HepG2 (cell line): ENCODE measurements around the gene ZNF680. TPM values are rescaled to one million over a fixed set of nuclear protein-coding genes. Genes with fewer than 3 reads are reported as not detected.

Source experiments
- ATAC-seq: fragments of 200-7000 bp; cut with Tn5 transposase; 3 replicates; pipeline ENCODE4 v1.9.1; 2020; ENCODE audit warnings: mild to moderate bottlenecking, moderate library complexity
- BruUV-seq: library from RNA; stranded (reverse); fragments of 400-500 nt; replicated peaks from 2 replicates; lab custom pipeline; 2021; lab: Mats Ljungman, UMichigan
- CTCF ChIA-PET: fragments of 300-600 bp; formaldehyde crosslinking; extraction: SDS; loops from one replicate; lab custom pipeline; 2021; ENCODE audit warnings: low total read pairs, inconsistent platforms, low intra/inter-chr PET ratio; lab: Yijun Ruan, JAX
- POLR2A ChIA-PET: fragments of 350-600 bp; sonication (Branson Sonifier 250); formaldehyde crosslinking; loops from one replicate; lab custom pipeline; 2020; ENCODE audit warnings: antibody characterized with exemption, inconsistent platforms; lab: Yijun Ruan, JAX
- DNase-seq: peaks from one replicate; pipeline ENCODE4 v3.0.0-alpha.2; 2015; ENCODE audit warnings: low spot score
- FAIRE-seq: peaks from 3 replicates; lab custom pipeline; 2011; peaks lifted over from hg19 to GRCh38; lab: Jason Lieb, UNC
- H2AFZ ChIP-seq: one replicate; pipeline ENCODE4 v1.6.1; 2011; ENCODE audit warnings: low read length, inconsistent platforms
- H3K27ac ChIP-seq: fragments of 300-600 bp; 3 replicates; pipeline ENCODE4 v1.8.0; 2011; ENCODE audit warnings: mixed run types, mild to moderate bottlenecking, mixed read lengths, low read length, inconsistent platforms; ENCODE audit not compliant: insufficient read depth; ENCODE audit errors: extremely low read length
- H3K27me3 ChIP-seq, 2 experiments: fragments of 200-600 bp in 1 of 2; 2 replicates in 1 of 2; 3 replicates in 1 of 2; pipeline versions ENCODE4 v1.6.0 to v1.8.0; 2011; ENCODE audit warnings: low read length in 2 of 2, mild to moderate bottlenecking in 2 of 2, moderate library complexity in 2 of 2, inconsistent platforms in 1 of 2; ENCODE audit not compliant: insufficient read depth in 2 of 2, control insufficient read depth in 1 of 2
- H3K36me3 ChIP-seq, 2 experiments: fragments of 200-600 bp in 1 of 2; replicated peaks in 1 of 2; 2 replicates in 1 of 2; 3 replicates in 1 of 2; pipeline versions ENCODE4 v1.5.1 to v1.8.0; 2011; ENCODE audit warnings: low read length in 2 of 2, inconsistent platforms in 1 of 2; ENCODE audit not compliant: insufficient read depth in 2 of 2, control insufficient read depth in 1 of 2
- H3K4me1 ChIP-seq: 2 replicates; pipeline ENCODE4 v1.5.1; 2012; ENCODE audit warnings: low read length, inconsistent platforms; ENCODE audit not compliant: insufficient read depth
- H3K4me2 ChIP-seq: 2 replicates; pipeline ENCODE4 v1.6.0; 2011; ENCODE audit warnings: low read depth, low read length, inconsistent platforms
- H3K4me3 ChIP-seq, 3 experiments: fragments of 200-600 bp in 1 of 3; sonication (generic), shearing (Covaris generic) in 1 of 3; replicated peaks in 1 of 3; 2 replicates each; pipeline ENCODE4 v1.5.1; 2011 to 2016; ENCODE audit warnings: low read length in 3 of 3, inconsistent platforms in 2 of 3, low read depth in 2 of 3, mild to moderate bottlenecking in 2 of 3, control low read depth in 1 of 3, mixed read lengths in 1 of 3; ENCODE audit not compliant: insufficient read depth in 1 of 3
- H3K79me2 ChIP-seq: one replicate; pipeline ENCODE4 v1.6.1; 2011; ENCODE audit warnings: low read length, inconsistent platforms; ENCODE audit not compliant: insufficient read depth
- H3K9ac ChIP-seq: 2 replicates; pipeline ENCODE4 v1.6.0; 2011; ENCODE audit warnings: mild to moderate bottlenecking, low read depth, low read length, inconsistent platforms; ENCODE audit not compliant: insufficient read depth
- H3K9me3 ChIP-seq: 2 replicates; pipeline ENCODE4 v1.5.1; 2012; ENCODE audit warnings: mild to moderate bottlenecking, low read length
- H4K20me1 ChIP-seq: 2 replicates; pipeline ENCODE4 v1.6.0; 2011; ENCODE audit warnings: inconsistent platforms, mild to moderate bottlenecking, low read length, moderate library complexity; ENCODE audit not compliant: insufficient read depth
- ARID2 ChIP-seq: sonication (generic); formaldehyde crosslinking; IDR thresholded peaks from 2 replicates; pipeline ENCODE4 v1.8.1; 2022; ENCODE audit warnings: mild to moderate bottlenecking, missing genetic modification reagents, borderline replicate concordance
- FLYWCH1 ChIP-seq: sonication (generic); formaldehyde crosslinking; IDR thresholded peaks from 2 replicates; pipeline ENCODE4 v1.8.1; 2023; ENCODE audit warnings: mild to moderate bottlenecking, missing genetic modification reagents
- FOSL2 ChIP-seq: sonication (generic); formaldehyde crosslinking; IDR thresholded peaks from 2 replicates; pipeline ENCODE4 v1.4.0; 2020; ENCODE audit warnings: missing genetic modification reagents
- MAFF ChIP-seq: IDR thresholded peaks from 2 replicates; pipeline ENCODE4 v1.6.1; 2011; ENCODE audit warnings: low read depth, low read length, improper control_type of control experiment
- MAFK ChIP-seq, 2 experiments: IDR thresholded peaks in 1 of 2; conservative IDR thresholded peaks in 1 of 2; 2 replicates each; pipeline ENCODE4 v1.6.1; 2011; ENCODE audit warnings: improper control_type of control experiment in 2 of 2, low read length in 2 of 2
- NCOA5 ChIP-seq: sonication (generic); formaldehyde crosslinking; IDR thresholded peaks from 2 replicates; pipeline ENCODE4 v1.4.0; 2020; ENCODE audit warnings: missing genetic modification reagents
- ZNF567 ChIP-seq: sonication (generic); formaldehyde crosslinking; IDR thresholded peaks from 2 replicates; pipeline ENCODE4 v1.8.1; 2023; ENCODE audit warnings: mild to moderate bottlenecking, missing genetic modification reagents, borderline replicate concordance
- in situ Hi-C: cut with HindIII; loops from 2 replicates; pipeline ENCODE4 v1.10.0; 2017; ENCODE audit warnings: low pct_unique_long_range_greater_than_20kb; ENCODE audit not compliant: extremely low pct_ligation_motif_present
- intact Hi-C: fragments of 100-400 bp; cut with micrococcal nuclease; formaldehyde crosslinking; loops from one replicate; pipeline ENCODE4 v1.10.0; 2022; ENCODE audit not compliant: unreplicated experiment
- polyA plus RNA-seq, 8 experiments: library from polyadenylated mRNA; depleted of rRNA in 3 of 8; stranded (reverse) in 7 of 8; unstranded in 1 of 8; fragments of >200 nt; fragmentation: Illumina TruSeq in 4 of 8; extraction: Trizol in 4 of 8; gene quantifications; 2 replicates each; pipeline versions ENCODE4 v1.2.1 to v1.2.3, GENCODE V29; 2011 to 2016; ENCODE audit warnings: low read depth in 4 of 8, missing spikeins in 1 of 8, mixed read lengths in 1 of 8; ENCODE audit not compliant: insufficient read depth in 1 of 8
- total RNA-seq, 5 experiments: library from RNA; depleted of rRNA; stranded (reverse); fragments of >200 nt; fragmentation: Illumina TruSeq; extraction: Trizol; gene quantifications; 2 replicates each; pipeline ENCODE4 v1.2.3, GENCODE V29; 2016; ENCODE audit warnings: low read depth in 1 of 5

Gene ZNF680
- total and polyA plus RNA-seq, 2 of the 13 experiments (the other 11 are each of a cell fraction or from before 2014, with no cell fraction given): 2.1 to 12.4 TPM

GRCh38 chr7:64608116-64608910 lies 45.4 kb upstream of the ZNF680 start (continued):
- TF ChIP-seq MAFF (no peak), FOSL2 (CRISPR knock-in tag) (no peak), ARID2 (CRISPR knock-in tag) (no peak), NCOA5 (CRISPR knock-in tag) (no peak)
- TF ChIP-seq, all 625 proteins: peak for 0

DNA sequence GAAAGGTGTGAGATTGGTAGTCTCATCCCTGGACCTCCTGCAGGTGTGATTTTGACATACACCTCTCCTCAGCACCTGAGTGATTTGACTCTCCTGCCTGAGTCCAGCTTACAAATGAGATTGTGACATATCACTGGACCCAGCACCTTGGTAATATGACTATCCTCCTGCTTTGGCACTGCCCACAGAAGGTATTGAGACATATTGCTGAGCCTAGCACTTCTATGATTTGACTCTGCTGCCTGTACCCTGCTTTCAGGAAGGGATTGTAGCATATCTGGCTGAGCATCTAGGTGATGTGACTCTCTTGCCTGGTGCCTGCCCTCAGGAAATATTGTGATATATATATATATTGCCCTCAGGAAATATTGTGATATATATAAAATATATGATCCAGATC lies 43.5 kb upstream of the ZNF680 start:
- no peak overlapping the region for H3K4me3 ChIP-seq
- TF ChIP-seq MAFK (conservative IDR thresholded peaks at IDR 0.05 in 1 of 2, IDR thresholded peaks at IDR 0.05 in 1 of 2; ENCODE audit: low read length in 2 of 2) (peak in 1 of 2 experiments; percentile 57; a peak in 2 of 4 replicates), FLYWCH1 (no peak), ZNF567 (CRISPR knock-in tag) (no peak)
- no peak overlapping the region for H2AFZ ChIP-seq
- intact Hi-C loops (no loop called here), in situ Hi-C loops (loop anchor here (25.0 kb wide), 1 partner anchor 419 kb away; no protein-coding TSS in a partner anchor)
- no peaks in the 10 kb centered on the region for H3K4me1 ChIP-seq
- no TSS peak for BruUV-seq
- no peaks in the 10 kb centered on the region for H3K27me3 ChIP-seq
- no peaks in the 10 kb centered on the region for H4K20me1 ChIP-seq
- DNase-seq (no peak), FAIRE-seq (no peak), ATAC-seq (no peak)
- H3K79me2 ChIP-seq: no peaks in the 10 kb centered on the region
- ChIA-PET POLR2A (no interaction called here), CTCF (no interaction called here)
- no peak overlapping the region for H3K9ac ChIP-seq
- no peak overlapping the region for H3K4me2 ChIP-seq
- H3K27ac ChIP-seq: no peak overlapping the region
- peaks cover 12% of the 10 kb centered on the region; the same call in 1 of the 2 replicates for H3K9me3 ChIP-seq
- no peaks in the 10 kb centered on the region for H3K36me3 ChIP-seq
